A549 (cell line): ENCODE results near the gene CHRND.

Experiments used
- CBX8 ChIP-seq: fragments of 200-600 bp; sonication (generic); IDR thresholded peaks from 2 replicates; pipeline ENCODE4 v1.6.1; 2016
- CEBPB ChIP-seq, 2 experiments: fragments of >200 bp in 1 of 2; sonication (Bioruptor Twin) in 1 of 2; formaldehyde crosslinking in 1 of 2; IDR thresholded peaks; 2 replicates each; pipeline ENCODE4 v1.6.1; 2012 to 2016
- EP300 ChIP-seq, 2 experiments: fragments of >200 bp; sonication (Bioruptor Twin); formaldehyde crosslinking; IDR thresholded peaks; 2 replicates in 1 of 2; 3 replicates in 1 of 2; pipeline ENCODE4 v1.6.1; 2016 to 2017
- GATA3 ChIP-seq: IDR thresholded peaks from 2 replicates; pipeline ENCODE4 v1.6.1; 2012; ENCODE audit warnings: borderline replicate concordance
- HDAC2 ChIP-seq: fragments of 200-600 bp; sonication (generic); IDR thresholded peaks from 2 replicates; pipeline ENCODE4 v1.6.1; 2016
- KDM5A ChIP-seq: fragments of 200-600 bp; sonication (generic); IDR thresholded peaks from 2 replicates; pipeline ENCODE4 v1.6.1; 2016; ENCODE audit warnings: antibody characterized with exemption, mild to moderate bottlenecking
- MAZ ChIP-seq: fragments of 150-350 bp; IDR thresholded peaks from 2 replicates; pipeline ENCODE4 v1.6.1; 2014; ENCODE audit warnings: antibody characterized with exemption, low read depth, low read length, borderline replicate concordance
- POLR2A ChIP-seq: IDR thresholded peaks from 2 replicates; pipeline ENCODE4 v1.6.1; 2012; ENCODE audit warnings: mild to moderate bottlenecking, low read length
- ZFP36 ChIP-seq: fragments of 450-650 bp; IDR thresholded peaks from 2 replicates; pipeline ENCODE4 v1.6.1; 2014; ENCODE audit warnings: borderline replicate concordance; ENCODE audit not compliant: partially characterized antibody
- TF ChIP-seq, protein P1 (sequence below): fragments of >200 bp; sonication (Bioruptor Twin); formaldehyde crosslinking; IDR thresholded peaks from 3 replicates; pipeline ENCODE4 v1.5.1; 2016
- TF ChIP-seq, protein P2 (sequence below): fragments of 450-650 bp; IDR thresholded peaks from 2 replicates; pipeline ENCODE4 v1.6.1; 2014; ENCODE audit warnings: antibody characterized with exemption
- TF ChIP-seq, protein P3 (sequence below): IDR thresholded peaks from 2 replicates; pipeline ENCODE4 v1.6.1; 2012
- TF ChIP-seq, protein P4 (sequence below): fragments of >200 bp; sonication (Bioruptor Twin); formaldehyde crosslinking; IDR thresholded peaks from 3 replicates; pipeline ENCODE4 v1.6.1; 2016

DNA sequence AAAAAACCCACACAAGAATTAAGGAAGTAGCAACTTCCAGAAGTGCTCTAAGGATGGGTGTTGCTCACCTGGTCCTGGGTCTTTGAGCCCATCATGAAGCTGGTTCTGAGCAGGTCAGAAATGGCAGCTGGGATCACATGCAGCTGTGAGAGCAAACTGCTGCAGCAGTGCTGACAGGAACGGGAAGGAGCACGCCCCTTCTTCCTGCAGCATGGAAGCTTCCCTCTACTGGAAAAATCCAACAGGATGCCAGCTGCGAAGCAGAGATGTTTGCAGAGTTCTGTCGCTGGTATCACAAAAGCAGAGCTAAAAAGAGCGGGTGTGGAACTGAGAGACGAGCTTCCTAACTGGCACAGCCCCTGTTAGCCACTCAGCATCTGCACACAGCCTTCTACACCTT lies 58.3 kb downstream of the CHRND start:
- no peak for TF ChIP-seq CBX8
- TF ChIP-seq GATA3: no peak
- TF ChIP-seq, protein P1, sequence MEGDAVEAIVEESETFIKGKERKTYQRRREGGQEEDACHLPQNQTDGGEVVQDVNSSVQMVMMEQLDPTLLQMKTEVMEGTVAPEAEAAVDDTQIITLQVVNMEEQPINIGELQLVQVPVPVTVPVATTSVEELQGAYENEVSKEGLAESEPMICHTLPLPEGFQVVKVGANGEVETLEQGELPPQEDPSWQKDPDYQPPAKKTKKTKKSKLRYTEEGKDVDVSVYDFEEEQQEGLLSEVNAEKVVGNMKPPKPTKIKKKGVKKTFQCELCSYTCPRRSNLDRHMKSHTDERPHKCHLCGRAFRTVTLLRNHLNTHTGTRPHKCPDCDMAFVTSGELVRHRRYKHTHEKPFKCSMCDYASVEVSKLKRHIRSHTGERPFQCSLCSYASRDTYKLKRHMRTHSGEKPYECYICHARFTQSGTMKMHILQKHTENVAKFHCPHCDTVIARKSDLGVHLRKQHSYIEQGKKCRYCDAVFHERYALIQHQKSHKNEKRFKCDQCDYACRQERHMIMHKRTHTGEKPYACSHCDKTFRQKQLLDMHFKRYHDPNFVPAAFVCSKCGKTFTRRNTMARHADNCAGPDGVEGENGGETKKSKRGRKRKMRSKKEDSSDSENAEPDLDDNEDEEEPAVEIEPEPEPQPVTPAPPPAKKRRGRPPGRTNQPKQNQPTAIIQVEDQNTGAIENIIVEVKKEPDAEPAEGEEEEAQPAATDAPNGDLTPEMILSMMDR: no peak
- TF ChIP-seq, protein P2, sequence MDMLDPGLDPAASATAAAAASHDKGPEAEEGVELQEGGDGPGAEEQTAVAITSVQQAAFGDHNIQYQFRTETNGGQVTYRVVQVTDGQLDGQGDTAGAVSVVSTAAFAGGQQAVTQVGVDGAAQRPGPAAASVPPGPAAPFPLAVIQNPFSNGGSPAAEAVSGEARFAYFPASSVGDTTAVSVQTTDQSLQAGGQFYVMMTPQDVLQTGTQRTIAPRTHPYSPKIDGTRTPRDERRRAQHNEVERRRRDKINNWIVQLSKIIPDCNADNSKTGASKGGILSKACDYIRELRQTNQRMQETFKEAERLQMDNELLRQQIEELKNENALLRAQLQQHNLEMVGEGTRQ: no peak
- TF ChIP-seq POLR2A: no peak
- TF ChIP-seq MAZ: no peak
- TF ChIP-seq ZFP36: no peak
- TF ChIP-seq, protein P3, sequence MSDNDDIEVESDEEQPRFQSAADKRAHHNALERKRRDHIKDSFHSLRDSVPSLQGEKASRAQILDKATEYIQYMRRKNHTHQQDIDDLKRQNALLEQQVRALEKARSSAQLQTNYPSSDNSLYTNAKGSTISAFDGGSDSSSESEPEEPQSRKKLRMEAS: no peak
- TF ChIP-seq, protein P4, sequence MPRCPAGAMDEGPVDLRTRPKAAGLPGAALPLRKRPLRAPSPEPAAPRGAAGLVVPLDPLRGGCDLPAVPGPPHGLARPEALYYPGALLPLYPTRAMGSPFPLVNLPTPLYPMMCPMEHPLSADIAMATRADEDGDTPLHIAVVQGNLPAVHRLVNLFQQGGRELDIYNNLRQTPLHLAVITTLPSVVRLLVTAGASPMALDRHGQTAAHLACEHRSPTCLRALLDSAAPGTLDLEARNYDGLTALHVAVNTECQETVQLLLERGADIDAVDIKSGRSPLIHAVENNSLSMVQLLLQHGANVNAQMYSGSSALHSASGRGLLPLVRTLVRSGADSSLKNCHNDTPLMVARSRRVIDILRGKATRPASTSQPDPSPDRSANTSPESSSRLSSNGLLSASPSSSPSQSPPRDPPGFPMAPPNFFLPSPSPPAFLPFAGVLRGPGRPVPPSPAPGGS: no peak
- TF ChIP-seq EP300 (IDR thresholded peaks at IDR 0.05): no peak
- no peak for TF ChIP-seq KDM5A
- no peak for TF ChIP-seq HDAC2
- no peak for TF ChIP-seq CEBPB (IDR thresholded peaks at IDR 0.05)
